Measurements from ENCODE around the gene PRDM10.

DNA sequence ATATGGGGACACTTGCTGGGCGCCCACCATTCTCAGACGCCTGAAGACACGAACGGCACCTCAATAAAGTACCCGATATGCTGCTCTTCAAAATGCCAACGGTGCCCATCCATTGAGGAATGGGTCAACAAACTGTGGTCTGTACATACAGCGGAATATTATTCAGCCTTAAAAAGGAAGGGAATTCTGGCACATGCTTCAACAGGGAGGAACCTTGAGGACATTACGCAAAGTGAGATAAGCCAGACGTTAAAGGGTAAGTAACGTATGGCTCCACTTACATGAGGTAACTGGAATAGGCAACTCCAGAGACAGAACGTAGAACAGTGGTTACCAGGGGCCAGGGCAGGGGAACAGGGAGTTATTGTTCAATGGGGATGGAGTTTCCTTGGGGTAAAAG lies 28.0 kb downstream of the PRDM10 start:
- TF ChIP-seq, protein P1, sequence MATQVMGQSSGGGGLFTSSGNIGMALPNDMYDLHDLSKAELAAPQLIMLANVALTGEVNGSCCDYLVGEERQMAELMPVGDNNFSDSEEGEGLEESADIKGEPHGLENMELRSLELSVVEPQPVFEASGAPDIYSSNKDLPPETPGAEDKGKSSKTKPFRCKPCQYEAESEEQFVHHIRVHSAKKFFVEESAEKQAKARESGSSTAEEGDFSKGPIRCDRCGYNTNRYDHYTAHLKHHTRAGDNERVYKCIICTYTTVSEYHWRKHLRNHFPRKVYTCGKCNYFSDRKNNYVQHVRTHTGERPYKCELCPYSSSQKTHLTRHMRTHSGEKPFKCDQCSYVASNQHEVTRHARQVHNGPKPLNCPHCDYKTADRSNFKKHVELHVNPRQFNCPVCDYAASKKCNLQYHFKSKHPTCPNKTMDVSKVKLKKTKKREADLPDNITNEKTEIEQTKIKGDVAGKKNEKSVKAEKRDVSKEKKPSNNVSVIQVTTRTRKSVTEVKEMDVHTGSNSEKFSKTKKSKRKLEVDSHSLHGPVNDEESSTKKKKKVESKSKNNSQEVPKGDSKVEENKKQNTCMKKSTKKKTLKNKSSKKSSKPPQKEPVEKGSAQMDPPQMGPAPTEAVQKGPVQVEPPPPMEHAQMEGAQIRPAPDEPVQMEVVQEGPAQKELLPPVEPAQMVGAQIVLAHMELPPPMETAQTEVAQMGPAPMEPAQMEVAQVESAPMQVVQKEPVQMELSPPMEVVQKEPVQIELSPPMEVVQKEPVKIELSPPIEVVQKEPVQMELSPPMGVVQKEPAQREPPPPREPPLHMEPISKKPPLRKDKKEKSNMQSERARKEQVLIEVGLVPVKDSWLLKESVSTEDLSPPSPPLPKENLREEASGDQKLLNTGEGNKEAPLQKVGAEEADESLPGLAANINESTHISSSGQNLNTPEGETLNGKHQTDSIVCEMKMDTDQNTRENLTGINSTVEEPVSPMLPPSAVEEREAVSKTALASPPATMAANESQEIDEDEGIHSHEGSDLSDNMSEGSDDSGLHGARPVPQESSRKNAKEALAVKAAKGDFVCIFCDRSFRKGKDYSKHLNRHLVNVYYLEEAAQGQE (IDR thresholded peaks at IDR 0.05; ENCODE audit: insufficient read depth in 1 of 2, low read depth in 2 of 2, low read length in 2 of 2) = no peak
- no peak for TF ChIP-seq FOXP2 (optimal IDR thresholded peaks at IDR 0.05; ENCODE audit: borderline replicate concordance, extremely low read depth, extremely low read length, insufficient read depth)
- TF ChIP-seq POLR2AphosphoS5 (IDR thresholded peaks at IDR 0.05; ENCODE audit: low read depth, low read length) = no peak
- no peak for TF ChIP-seq SIN3A (IDR thresholded peaks at IDR 0.05; ENCODE audit: borderline replicate concordance, insufficient read depth, low read length)
